ENCODE measurements around the gene POLR3H. TPM values are rescaled to one million over a fixed set of nuclear protein-coding genes. Genes with fewer than 3 reads are reported as not detected.
A peak's percentile ranks its signal among the peaks of the same experiment; 100 is the strongest.

POLR3H gene
- total and polyA plus RNA-seq, 12 donors: 18.7 to 92.6 (median 45.4) TPM

DNA sequence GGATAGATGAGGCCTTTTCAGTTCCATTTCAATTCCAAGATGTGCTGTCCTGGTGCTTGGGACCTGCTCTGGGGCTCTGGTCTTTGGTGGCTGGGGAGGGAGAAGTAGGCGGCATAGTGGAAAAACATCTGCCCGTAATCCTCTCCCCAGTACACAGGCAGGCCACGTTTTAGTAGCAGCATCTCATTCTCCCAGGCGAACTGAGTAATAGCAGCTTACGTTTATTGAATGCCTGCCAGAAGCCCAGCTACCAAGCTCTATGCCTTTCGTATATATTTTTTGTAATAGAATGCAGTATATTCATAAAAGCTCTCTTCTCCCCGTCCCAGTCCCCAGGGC, 63.9 kb downstream of the POLR3H start:
- Histone ChIP-seq H3K27ac (peak overlapping the region in 3 of 5 donors; percentile 63 to 91 (median 86)), H3K4me1 (replicated peaks in 1 of 2) (peaks cover 28 to 39% of the 10 kb centered on the region in 2 donors), H3K9me3 (replicated peaks in 1 of 3) (no peaks in the 10 kb centered on the region), H3K36me3 (replicated peaks in 1 of 2) (peaks cover 0 to 5% of the 10 kb centered on the region in 2 donors), H3K4me3 (no peak overlapping the region), H3K27me3 (no peaks in the 10 kb centered on the region)
- intact Hi-C loops (cut with DNase I): no loop called here
- TF ChIP-seq, protein P1, sequence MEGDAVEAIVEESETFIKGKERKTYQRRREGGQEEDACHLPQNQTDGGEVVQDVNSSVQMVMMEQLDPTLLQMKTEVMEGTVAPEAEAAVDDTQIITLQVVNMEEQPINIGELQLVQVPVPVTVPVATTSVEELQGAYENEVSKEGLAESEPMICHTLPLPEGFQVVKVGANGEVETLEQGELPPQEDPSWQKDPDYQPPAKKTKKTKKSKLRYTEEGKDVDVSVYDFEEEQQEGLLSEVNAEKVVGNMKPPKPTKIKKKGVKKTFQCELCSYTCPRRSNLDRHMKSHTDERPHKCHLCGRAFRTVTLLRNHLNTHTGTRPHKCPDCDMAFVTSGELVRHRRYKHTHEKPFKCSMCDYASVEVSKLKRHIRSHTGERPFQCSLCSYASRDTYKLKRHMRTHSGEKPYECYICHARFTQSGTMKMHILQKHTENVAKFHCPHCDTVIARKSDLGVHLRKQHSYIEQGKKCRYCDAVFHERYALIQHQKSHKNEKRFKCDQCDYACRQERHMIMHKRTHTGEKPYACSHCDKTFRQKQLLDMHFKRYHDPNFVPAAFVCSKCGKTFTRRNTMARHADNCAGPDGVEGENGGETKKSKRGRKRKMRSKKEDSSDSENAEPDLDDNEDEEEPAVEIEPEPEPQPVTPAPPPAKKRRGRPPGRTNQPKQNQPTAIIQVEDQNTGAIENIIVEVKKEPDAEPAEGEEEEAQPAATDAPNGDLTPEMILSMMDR (IDR thresholded peaks at IDR 0.05): no peak
- TF ChIP-seq POLR2A (IDR thresholded peaks at IDR 0.05): no peak
- WGBS, 4 donors: 58 to 71% (median 66%) methylated on average over 7 of the region's 7 CpGs
- no peak for DNase-seq

DNA sequence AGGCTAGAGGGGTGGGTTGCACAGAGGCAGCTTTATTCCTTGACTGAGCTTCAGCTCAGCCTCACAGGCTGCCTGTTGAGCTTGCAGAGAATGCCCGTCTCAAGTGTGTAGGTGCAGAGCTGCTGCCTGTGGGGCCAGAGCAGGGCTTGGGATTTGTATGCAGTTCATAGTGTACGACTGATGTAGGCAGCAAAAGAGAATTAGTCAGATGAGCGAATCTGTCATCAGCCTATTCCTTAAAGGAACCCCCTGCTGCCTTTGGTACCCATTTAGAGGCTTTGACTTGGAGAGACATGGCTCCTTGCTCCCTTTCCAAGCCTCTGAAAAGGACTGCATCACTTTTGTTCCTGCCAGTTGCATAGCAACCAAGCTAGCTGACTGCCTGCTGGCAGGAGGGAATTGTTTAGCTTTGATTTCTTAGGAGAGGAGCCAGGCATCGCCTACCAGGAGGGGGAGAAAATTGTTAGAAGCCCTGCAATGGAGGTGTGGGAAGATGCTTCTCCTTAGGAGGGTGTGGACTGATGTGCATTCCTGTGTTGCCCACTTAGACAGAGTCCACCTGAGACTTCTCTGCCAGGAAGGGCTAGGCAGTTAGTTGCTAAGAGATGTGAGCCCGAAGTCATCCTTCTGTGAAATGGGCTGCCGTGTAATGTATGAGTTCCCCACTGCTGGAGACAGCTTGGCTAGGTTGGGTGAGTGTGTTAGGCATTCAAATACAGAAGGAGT, 64.4 kb downstream of the POLR3H start:
- Histone ChIP-seq H3K4me3 (no peak overlapping the region), H3K4me1 (replicated peaks in 1 of 2) (peaks cover 33 to 44% of the 10 kb centered on the region in 2 donors), H3K27ac (peak overlapping the region; percentile 49 to 91 (median 77)), H3K9me3 (replicated peaks in 1 of 3) (no peaks in the 10 kb centered on the region), H3K27me3 (no peaks in the 10 kb centered on the region), H3K36me3 (replicated peaks in 1 of 2) (peaks cover 0 to 5% of the 10 kb centered on the region in 2 donors)
- DNase-seq: no peak
- 73 to 78% (median 76%) methylated on average over 5 to 6 of the region's 6 CpGs for WGBS, 4 donors
- TF ChIP-seq, protein P1 (IDR thresholded peaks at IDR 0.05): no peak
- TF ChIP-seq POLR2A (IDR thresholded peaks at IDR 0.05): no peak
- intact Hi-C loops (cut with DNase I): no loop called here

DNA sequence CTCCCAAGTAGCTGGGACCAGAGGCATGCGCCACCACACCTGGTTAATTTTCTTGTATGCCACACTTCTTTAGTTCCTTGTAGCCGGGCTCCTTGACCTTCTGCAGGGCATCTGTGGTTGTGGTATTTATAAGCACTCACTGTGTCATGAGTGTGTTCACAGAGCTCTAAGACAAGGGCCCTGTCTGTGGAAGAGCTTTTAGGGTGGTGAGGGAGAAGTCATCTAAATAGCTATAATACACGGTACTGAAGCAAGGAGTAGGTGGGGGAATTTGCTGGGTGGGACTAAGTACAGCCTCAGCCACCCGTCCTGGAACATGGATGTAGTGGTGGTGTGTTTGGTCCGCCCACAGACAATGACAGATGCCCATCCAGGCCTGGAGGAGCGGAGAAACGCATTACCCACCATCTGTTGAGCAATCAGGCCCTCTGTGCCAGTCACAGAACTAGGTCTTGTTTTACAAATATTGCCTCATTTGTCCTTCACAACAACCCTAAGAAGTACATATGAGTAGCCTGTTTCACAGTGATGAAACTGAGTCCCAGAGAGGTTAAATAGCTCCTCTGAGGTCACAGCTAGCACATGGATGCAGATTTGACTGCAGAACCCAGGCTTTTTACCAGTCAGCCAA, 65.3 kb downstream of the POLR3H start:
- peak; percentile 66 to 91 (median 83) for DNase-seq
- intact Hi-C loops (cut with DNase I): no loop called here
- H3K9me3 ChIP-seq (replicated peaks in 1 of 3): no peaks in the 10 kb centered on the region
- H3K27ac ChIP-seq: peak overlapping the region; percentile 55 to 91 (median 77)
- peaks cover 0 to 5% of the 10 kb centered on the region in 2 donors for H3K36me3 ChIP-seq (replicated peaks in 1 of 2)
- no peak overlapping the region for H3K4me3 ChIP-seq
- H3K27me3 ChIP-seq: no peaks in the 10 kb centered on the region
- H3K4me1 ChIP-seq (replicated peaks in 1 of 2): peaks cover 34 to 46% of the 10 kb centered on the region in 2 donors
- 40 to 54% (median 43%) methylated on average over 6 to 7 of the region's 7 CpGs for WGBS, 4 donors
- TF ChIP-seq, protein P1 (IDR thresholded peaks at IDR 0.05): no peak
- peak in 1 of 2 donors; percentile 19 for TF ChIP-seq POLR2A (IDR thresholded peaks at IDR 0.05)

DNA sequence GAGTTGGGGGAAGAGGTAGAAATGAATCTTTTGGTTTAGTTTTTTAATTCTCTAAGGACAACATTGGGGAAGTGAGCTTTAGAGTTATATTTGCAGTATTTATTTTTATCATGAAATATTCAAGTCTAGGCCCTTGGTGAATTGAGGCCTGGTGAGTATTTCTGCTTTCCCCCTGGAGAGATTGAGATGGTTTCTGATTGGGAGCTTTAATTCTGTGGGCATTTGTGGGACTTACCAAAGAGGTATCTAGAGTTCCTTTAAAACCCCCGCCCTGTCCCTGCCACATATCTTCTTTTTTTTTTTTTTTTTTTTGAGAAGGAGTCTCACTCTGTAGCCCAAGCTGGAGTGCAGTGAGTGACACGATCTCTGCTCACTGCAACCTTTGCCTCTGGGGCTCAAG, 65.8 kb downstream of the POLR3H start:
- Histone ChIP-seq H3K27ac (peak overlapping the region; percentile 55 to 91 (median 77)), H3K36me3 (replicated peaks in 1 of 2) (peaks cover 0 to 5% of the 10 kb centered on the region in 2 donors), H3K9me3 (replicated peaks in 1 of 3) (no peaks in the 10 kb centered on the region), H3K4me1 (replicated peaks in 1 of 2) (peaks cover 34 to 49% of the 10 kb centered on the region in 2 donors), H3K27me3 (no peaks in the 10 kb centered on the region), H3K4me3 (no peak overlapping the region)
- intact Hi-C loops (cut with DNase I): no loop called here
- no peak for DNase-seq
- WGBS, 4 donors: 77 to 95% (median 84%) methylated on average over 2 of the region's 2 CpGs
- TF ChIP-seq, protein P1 (IDR thresholded peaks at IDR 0.05): no peak
- TF ChIP-seq POLR2A (IDR thresholded peaks at IDR 0.05): no peak

Other genes with a start within 250 kb of the POLR3H start
- gene ZC3H7B, start 242.9 kb downstream of the POLR3H start, total RNA-seq: 100 to 1,000 TPM in 2 of 9 donors, 10 to 100 TPM in 7; 36.4 to 133 (median 79.4) TPM
- 10 to 100 TPM; 31.2 to 71.5 (median 33.1) TPM for gene ZC3H7B, start 242.9 kb downstream of the POLR3H start, polyA plus RNA-seq
- 10 to 100 TPM in 8 of 9 donors, 1 to 10 TPM in 1; 7.2 to 33.9 (median 23.2) TPM for gene TEF, start 162.5 kb downstream of the POLR3H start, total RNA-seq
- gene TEF, start 162.5 kb downstream of the POLR3H start, polyA plus RNA-seq: 10 to 100 TPM; 11.8 to 17.5 (median 15.2) TPM
- 100 to 1,000 TPM in 1 of 9 donors, 10 to 100 TPM in 8; 16.2 to 117 (median 56.7) TPM for gene TOB2, start 97.7 kb downstream of the POLR3H start, total RNA-seq
- gene TOB2, start 97.7 kb downstream of the POLR3H start, polyA plus RNA-seq: 10 to 100 TPM; 14.7 to 24.1 (median 20.6) TPM
- gene PHF5A, start 75.8 kb downstream of the POLR3H start, total RNA-seq: 10 to 100 TPM; 18.2 to 49.0 (median 27.8) TPM
- gene PHF5A, start 75.8 kb downstream of the POLR3H start, polyA plus RNA-seq: 10 to 100 TPM; 29.5 to 50.8 (median 38.4) TPM
- 100 to 1,000 TPM; 104 to 212 (median 146) TPM for gene ACO2, start 75.4 kb downstream of the POLR3H start, total RNA-seq
- 100 to 1,000 TPM in 1 of 3 donors, 10 to 100 TPM in 2; 35.5 to 135 (median 64.8) TPM for gene ACO2, start 75.4 kb downstream of the POLR3H start, polyA plus RNA-seq
- gene CSDC2, start 16.5 kb upstream of the POLR3H start, total RNA-seq: 100 to 1,000 TPM in 7 of 9 donors, 10 to 100 TPM in 1, 1 to 10 TPM in 1; 7.4 to 281 (median 182) TPM
- 100 to 1,000 TPM in 2 of 3 donors, 1 to 10 TPM in 1; 7.5 to 368 (median 212) TPM for gene CSDC2, start 16.5 kb upstream of the POLR3H start, polyA plus RNA-seq
- gene PMM1, start 45.4 kb upstream of the POLR3H start, total RNA-seq: 100 to 1,000 TPM in 1 of 9 donors, 10 to 100 TPM in 8; 39.4 to 105 (median 71.6) TPM
- 10 to 100 TPM; 37.8 to 53.0 (median 43.0) TPM for gene PMM1, start 45.4 kb upstream of the POLR3H start, polyA plus RNA-seq
- gene DESI1, start 76.6 kb upstream of the POLR3H start, total RNA-seq: 10 to 100 TPM; 11.4 to 64.7 (median 29.3) TPM
- 10 to 100 TPM; 47.5 to 82.8 (median 58.7) TPM for gene DESI1, start 76.6 kb upstream of the POLR3H start, polyA plus RNA-seq
- 100 to 1,000 TPM; 211 to 498 (median 242) TPM for gene XRCC6, start 76.8 kb upstream of the POLR3H start, total RNA-seq
- gene XRCC6, start 76.8 kb upstream of the POLR3H start, polyA plus RNA-seq: 100 to 1,000 TPM; 122 to 475 (median 216) TPM
- 100 to 1,000 TPM; 107 to 266 (median 166) TPM for gene SNU13, start 144.4 kb upstream of the POLR3H start, total RNA-seq
- gene SNU13, start 144.4 kb upstream of the POLR3H start, polyA plus RNA-seq: 100 to 1,000 TPM; 152 to 446 (median 241) TPM
- 1 to 10 TPM in 5 of 9 donors, under 1 TPM in 3, not detected in 1; 0.36 to 3.7 (median 1.2) TPM for gene MEI1, start 155.0 kb upstream of the POLR3H start, total RNA-seq
- 1 to 10 TPM in 2 of 3 donors, under 1 TPM in 1; 0.81 to 3.2 (median 2.7) TPM for gene MEI1, start 155.0 kb upstream of the POLR3H start, polyA plus RNA-seq

All from adrenal gland (tissue), 12 donors.